ENCODE data around the gene JAG2. TPM values are rescaled to one million over a fixed set of nuclear protein-coding genes. Genes with fewer than 3 reads are reported as not detected.

The JAG2 gene
- total and polyA plus RNA-seq, 2 donors from 2014 or later: 6.3 to 26.1 TPM

DNA sequence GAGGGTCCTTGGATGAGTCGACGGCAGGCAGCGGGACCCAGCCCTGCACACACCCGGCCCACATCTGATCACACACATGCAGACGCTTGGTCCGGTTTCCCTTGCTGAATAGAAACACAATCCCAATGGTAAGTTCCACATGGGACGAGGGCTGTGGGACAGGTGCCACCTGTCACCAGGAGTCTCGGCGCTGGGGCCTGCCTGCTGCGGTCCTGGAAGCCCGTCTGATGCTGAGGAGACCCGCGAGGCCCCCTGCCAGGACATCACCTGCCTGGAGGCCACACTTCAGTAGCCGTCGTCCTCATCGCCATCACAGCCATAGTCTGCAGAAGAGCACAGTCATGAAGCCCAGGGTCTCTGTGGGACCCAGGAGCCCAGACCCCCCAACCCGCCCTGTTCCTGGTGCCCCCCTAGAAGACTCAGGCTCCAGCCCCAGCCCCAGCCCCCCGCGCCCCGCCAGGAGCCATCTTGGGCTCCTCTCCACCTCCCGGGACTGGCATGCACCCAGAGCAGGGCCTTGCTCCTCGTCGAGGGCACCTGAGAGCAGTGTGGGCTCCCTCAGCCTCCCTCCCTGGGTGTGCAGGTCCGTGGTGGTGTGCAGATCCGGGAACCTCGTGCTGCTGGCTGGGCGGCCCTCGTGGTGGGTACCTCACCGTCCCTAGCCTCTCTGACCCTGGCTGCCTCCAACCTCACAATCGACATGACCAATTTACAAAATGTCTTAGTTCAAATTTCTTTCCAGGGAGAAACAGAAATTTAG lies 41.9 kb upstream of the JAG2 start:
- H3K27ac ChIP-seq (ENCODE audit: low read depth in 2 of 2, low read length in 2 of 2): no peak overlapping the region
- H3K27me3 ChIP-seq (ENCODE audit: control insufficient read depth, insufficient read depth, low read length): no peaks in the 10 kb centered on the region
- H3K4me3 ChIP-seq (ENCODE audit: low read length in 3 of 3): no peak overlapping the region
- no peak overlapping the region for H3K9ac ChIP-seq (ENCODE audit: low read length in 3 of 3)
- peaks cover 2 to 10% (median 4%) of the 10 kb centered on the region in 3 donors for H3K36me3 ChIP-seq (ENCODE audit: control insufficient read depth in 2 of 3, insufficient read depth in 3 of 3, low read length in 3 of 3)
- TF ChIP-seq, protein P1, sequence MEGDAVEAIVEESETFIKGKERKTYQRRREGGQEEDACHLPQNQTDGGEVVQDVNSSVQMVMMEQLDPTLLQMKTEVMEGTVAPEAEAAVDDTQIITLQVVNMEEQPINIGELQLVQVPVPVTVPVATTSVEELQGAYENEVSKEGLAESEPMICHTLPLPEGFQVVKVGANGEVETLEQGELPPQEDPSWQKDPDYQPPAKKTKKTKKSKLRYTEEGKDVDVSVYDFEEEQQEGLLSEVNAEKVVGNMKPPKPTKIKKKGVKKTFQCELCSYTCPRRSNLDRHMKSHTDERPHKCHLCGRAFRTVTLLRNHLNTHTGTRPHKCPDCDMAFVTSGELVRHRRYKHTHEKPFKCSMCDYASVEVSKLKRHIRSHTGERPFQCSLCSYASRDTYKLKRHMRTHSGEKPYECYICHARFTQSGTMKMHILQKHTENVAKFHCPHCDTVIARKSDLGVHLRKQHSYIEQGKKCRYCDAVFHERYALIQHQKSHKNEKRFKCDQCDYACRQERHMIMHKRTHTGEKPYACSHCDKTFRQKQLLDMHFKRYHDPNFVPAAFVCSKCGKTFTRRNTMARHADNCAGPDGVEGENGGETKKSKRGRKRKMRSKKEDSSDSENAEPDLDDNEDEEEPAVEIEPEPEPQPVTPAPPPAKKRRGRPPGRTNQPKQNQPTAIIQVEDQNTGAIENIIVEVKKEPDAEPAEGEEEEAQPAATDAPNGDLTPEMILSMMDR (IDR thresholded peaks at IDR 0.05; ENCODE audit: borderline replicate concordance, extremely low read depth, insufficient read depth): no peak
- peaks cover 0 to 8% (median 6%) of the 10 kb centered on the region in 3 donors for H3K4me1 ChIP-seq (ENCODE audit: control insufficient read depth in 2 of 3, insufficient read depth in 2 of 3, low read depth in 1 of 3, low read length in 3 of 3)
- intact Hi-C loops (cut with DNase I): no loop called here
- no peak for FAIRE-seq
- no peak for DNase-seq
- H3K9me3 ChIP-seq (ENCODE audit: control insufficient read depth in 2 of 3, insufficient read depth in 1 of 3, low read length in 3 of 3): peaks cover 0 to 2% (median 0%) of the 10 kb centered on the region in 3 donors

DNA sequence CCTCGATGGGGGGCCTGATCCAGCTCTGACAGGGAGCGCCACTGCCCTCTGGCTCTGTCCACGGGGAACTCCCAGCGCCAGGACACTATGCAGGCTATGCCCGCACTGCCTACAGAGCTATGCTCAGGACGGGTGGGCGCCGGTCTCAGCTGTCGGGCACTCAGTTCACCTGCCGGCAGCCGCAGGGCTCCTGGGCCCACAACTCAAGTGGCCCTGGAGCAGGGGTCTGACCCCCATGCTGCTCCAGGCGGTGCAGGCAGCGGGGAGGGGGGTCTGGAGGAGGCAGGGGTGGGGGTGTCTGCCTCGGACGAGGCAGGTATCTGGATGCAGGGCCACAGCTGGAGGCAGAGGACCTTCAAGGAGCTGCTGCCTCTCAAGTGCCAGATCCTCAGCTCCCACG lies 41.1 kb upstream of the JAG2 start:
- Histone ChIP-seq H3K9me3 (ENCODE audit: control insufficient read depth in 2 of 3, insufficient read depth in 1 of 3, low read length in 3 of 3) (no peaks in the 10 kb centered on the region), H3K36me3 (ENCODE audit: control insufficient read depth in 2 of 3, insufficient read depth in 3 of 3, low read length in 3 of 3) (peaks cover 0 to 5% (median 0%) of the 10 kb centered on the region in 3 donors), H3K4me3 (ENCODE audit: low read length in 3 of 3) (no peak overlapping the region), H3K4me1 (ENCODE audit: control insufficient read depth in 2 of 3, insufficient read depth in 2 of 3, low read depth in 1 of 3, low read length in 3 of 3) (peaks cover 0 to 16% (median 6%) of the 10 kb centered on the region in 3 donors), H3K27me3 (ENCODE audit: control insufficient read depth, insufficient read depth, low read length) (no peaks in the 10 kb centered on the region), H3K9ac (ENCODE audit: low read length in 3 of 3) (no peak overlapping the region), H3K27ac (ENCODE audit: low read depth in 2 of 2, low read length in 2 of 2) (no peak overlapping the region)
- no peak for FAIRE-seq
- TF ChIP-seq, protein P1 (IDR thresholded peaks at IDR 0.05; ENCODE audit: borderline replicate concordance, extremely low read depth, insufficient read depth): no peak
- intact Hi-C loops (cut with DNase I): no loop called here
- DNase-seq: no peak

DNA sequence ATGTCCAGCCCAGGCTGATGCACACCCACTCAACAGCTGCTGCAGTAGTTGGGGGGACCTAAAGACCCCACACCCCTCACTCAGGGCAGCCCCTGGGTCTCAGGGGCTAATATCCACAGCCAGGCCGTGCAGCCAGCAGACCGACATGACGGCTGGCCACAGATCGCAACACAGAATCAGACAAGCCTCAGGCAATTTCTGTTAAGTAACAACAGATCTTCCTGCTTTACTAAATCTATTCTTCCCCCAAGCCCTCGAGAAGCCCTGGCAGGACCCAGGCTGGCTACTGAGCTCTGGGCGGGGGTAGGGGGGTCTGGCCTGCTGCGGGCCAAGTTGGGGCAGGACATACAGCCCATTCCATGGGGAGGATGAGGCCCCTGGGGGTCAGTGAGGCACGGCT lies 40.5 kb upstream of the JAG2 start:
- no peak for FAIRE-seq
- TF ChIP-seq, protein P1 (IDR thresholded peaks at IDR 0.05; ENCODE audit: borderline replicate concordance, extremely low read depth, insufficient read depth): no peak
- Histone ChIP-seq H3K27ac (ENCODE audit: low read depth in 2 of 2, low read length in 2 of 2) (no peak overlapping the region), H3K4me1 (ENCODE audit: control insufficient read depth in 2 of 3, insufficient read depth in 2 of 3, low read depth in 1 of 3, low read length in 3 of 3) (peaks cover 0 to 21% (median 6%) of the 10 kb centered on the region in 3 donors), H3K4me3 (ENCODE audit: low read length in 3 of 3) (no peak overlapping the region), H3K27me3 (ENCODE audit: control insufficient read depth, insufficient read depth, low read length) (no peaks in the 10 kb centered on the region), H3K36me3 (ENCODE audit: control insufficient read depth in 2 of 3, insufficient read depth in 3 of 3, low read length in 3 of 3) (peaks cover 0 to 5% (median 0%) of the 10 kb centered on the region in 3 donors), H3K9ac (ENCODE audit: low read length in 3 of 3) (no peak overlapping the region), H3K9me3 (ENCODE audit: control insufficient read depth in 2 of 3, insufficient read depth in 1 of 3, low read length in 3 of 3) (no peaks in the 10 kb centered on the region)
- DNase-seq: no peak
- intact Hi-C loops (cut with DNase I): no loop called here

Measured in kidney (tissue), 14 donors.